M059J (cell line): ENCODE data around the gene SORCS2. TPM values are rescaled to one million over a fixed set of nuclear protein-coding genes. Genes with fewer than 3 reads are reported as not detected.

ENCODE experiments used
- DNase-seq: peaks from one replicate; pipeline ENCODE4 v3.0.0-alpha.2; 2012; ENCODE audit warnings: low read depth
- total RNA-seq: library from RNA; depleted of rRNA; stranded (reverse); fragments of >200 nt; shearing (Covaris generic); gene quantifications from 2 replicates; pipeline ENCODE4 v1.2.3, GENCODE V29; 2014

The SORCS2 gene
- total RNA-seq, 1 experiment from 2014 or later, result 0.02 TPM

GRCh38 chr4:7186031-7186430, 6.3 kb upstream of the SORCS2 start:
- no peak for DNase-seq

GRCh38 chr4:7186516-7187167, 5.7 kb upstream of the SORCS2 start:
- DNase-seq, result no peak

DNA sequence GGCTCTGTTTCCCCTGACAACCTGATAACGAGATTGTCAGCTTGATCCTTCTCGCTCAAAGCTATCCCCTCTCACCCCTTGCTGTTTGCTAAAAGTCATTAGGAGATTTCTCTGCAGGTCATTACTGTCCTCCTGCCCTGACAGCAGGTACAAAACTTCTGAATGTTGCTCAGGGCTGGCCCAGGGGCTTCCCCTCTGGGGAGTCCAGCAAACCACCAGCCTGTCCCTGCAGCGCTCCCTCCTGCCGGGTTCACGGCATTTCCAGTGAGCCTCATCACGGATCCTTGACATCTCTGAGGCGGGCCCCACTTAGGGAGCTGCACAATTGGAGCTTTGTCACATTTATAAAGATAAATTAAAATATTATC, 5.2 kb upstream of the SORCS2 start:
- DNase-seq, result no peak

GRCh38 chr4:7187691-7188090, 4.6 kb upstream of the SORCS2 start:
- no peak for DNase-seq

GRCh38 chr4:7189066-7189465, 3.3 kb upstream of the SORCS2 start:
- no peak for DNase-seq

DNA sequence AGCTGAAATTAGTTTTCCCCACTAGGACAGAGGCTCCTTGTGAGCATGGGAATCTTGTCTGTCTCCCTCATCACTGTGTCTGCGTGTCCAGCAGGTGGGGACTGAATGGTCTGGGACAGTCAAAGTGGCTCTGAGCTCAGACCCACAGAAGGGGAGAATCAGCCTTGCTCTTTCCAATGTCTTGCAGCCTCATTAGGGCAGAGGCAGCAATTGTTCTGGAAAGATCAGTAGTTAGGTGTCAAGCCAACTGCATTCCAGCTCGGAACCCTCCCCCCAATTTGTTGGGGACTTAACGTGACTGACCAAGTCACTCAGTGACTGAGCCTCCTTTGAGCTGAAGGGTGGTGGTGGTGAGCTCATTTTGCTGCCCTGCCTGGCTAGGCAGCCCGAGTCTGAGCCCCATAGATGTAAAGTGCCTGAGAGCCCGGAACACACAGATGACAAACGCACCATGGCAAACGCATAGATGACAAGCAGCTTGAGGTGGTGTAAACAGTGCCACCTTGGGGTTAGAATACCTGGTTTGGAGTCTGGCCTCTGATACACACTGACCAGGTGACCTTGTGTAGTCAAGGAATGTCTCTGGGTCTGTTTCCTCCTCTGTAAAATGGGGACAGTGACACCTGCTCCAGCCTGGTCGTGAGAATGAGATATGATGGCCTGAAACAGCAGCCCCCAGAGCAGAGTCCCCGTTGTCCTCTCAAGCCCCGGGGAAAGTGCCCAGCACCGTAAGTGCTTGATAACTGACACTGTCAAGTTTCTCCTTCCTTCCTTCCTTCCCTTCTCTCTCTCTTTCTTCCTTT, 2.7 kb upstream of the SORCS2 start:
- no peak for DNase-seq

DNA sequence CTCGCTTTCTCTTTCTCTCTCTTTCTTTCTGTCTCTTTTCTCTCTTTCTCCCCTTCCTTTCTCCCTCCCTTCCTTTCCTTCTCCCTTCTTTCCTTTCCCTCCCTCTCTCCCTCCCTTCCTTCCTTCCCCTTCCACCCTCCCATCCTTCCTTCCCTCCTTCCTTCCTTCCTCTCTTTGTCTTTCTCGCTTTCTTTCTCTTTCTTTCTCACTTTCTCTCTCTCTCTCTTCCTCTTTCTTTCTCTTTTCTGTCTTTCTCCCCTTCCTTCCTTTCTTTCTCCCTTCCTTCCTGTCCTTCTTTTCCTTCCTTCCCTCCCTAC, 2.1 kb upstream of the SORCS2 start:
- DNase-seq, result no peak

DNA sequence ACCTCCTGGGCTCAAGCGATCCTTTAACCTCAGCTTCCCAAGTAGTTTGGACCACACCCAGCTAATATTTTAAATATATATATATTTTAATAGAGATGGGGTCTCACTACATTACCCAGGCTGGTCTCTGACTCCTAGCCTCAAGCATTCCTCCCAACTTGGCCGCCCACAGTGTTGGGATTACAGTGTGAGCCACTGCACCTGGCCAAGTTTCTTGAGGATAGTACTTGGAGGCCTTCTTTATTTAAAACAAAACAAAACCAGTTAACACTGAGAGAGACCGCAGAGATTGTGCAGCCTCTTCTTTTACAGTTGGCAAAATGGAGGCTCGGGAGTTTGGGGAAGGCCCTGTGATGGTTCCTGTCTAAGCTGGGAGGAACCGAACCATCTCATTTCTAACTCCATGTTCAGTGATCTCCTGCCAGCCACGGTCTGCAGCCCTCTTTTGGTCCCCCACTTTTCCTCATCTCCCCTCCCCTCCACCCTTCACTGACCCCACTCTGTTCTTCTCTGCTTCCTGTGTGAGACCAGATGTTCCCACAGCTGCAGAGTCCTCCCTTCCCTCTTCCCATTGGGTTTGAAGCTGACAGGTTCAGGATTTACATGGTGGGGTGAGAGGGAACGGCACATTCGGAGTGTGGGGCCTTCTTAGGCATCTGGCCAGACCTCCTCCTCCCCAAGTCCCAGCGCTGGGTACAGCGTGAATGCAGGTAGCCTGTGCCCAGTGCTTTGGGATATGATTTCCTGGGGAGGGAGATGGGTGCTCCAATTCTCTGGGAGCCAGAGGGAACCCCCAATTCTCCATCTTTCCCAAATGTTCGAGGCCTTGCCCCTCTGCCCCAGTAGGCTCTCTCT, 1.4 kb upstream of the SORCS2 start:
- DNase-seq, result no peak

- DNase-seq, result no peak
These were observed 639 bp upstream of the SORCS2 start for GRCh38 chr4:7191546-7192251.

GRCh38 chr4:7193030-7193958, 956 bp downstream of the SORCS2 start:
- no peak for DNase-seq

- DNase-seq, result no peak
These were observed 2.2 kb downstream of the SORCS2 start for GRCh38 chr4:7194251-7195140.

DNA sequence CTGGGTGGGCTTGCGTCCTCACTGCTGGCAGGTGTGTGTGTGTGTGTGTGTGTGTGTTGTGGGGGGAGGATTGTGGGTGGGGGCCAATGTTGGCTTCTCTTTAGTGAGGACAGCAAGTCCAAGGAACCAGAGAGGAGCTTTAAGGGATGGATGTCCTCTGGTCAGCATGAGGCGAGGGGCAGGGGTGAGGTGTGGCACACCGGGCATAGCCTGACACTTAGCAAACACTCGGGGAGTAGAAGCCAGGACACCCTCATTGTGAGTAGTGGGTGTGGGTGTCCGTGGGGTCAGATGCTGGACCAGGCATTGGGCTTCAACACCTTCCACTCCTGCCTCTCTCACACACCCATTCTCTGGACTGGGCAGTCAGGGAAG, 2.8 kb downstream of the SORCS2 start:
- no peak for DNase-seq

DNA sequence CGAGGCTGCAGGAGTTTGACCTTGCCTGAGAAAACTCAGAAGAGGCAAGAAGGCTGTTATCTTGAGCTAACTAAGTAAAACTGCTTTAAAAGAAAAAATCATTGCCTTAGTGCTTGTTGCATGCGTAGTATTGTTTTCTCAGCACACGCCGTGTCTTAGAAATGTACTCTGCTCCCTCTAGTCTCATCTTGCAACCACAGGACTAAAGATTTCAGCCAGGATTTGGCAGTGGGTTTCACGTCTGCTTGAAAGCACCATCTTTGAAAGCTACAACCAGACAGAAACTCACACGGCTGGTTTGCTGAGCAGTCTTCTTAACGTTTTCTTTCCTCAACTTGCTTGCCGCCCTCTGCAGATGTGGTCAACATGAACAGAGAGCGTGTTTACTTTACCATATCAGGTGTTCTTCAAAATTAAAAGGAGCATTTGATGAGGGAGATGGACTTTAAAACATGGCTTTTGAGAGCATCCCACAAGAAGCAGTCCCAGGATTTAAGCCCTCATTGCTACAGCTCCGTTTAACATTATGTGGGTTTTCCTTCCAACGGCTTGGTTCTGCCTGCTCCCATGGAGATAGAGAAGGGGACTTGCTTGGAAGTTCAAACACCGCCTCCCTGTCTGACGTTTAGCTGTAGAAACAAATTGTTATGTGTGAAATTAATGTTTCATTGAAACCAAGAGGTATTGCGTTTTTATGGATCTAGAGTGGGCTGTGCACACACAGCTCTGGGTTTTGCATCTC, 3.4 kb downstream of the SORCS2 start:
- DNase-seq, result no peak

- no peak for DNase-seq
These were observed 3.9 kb downstream of the SORCS2 start for GRCh38 chr4:7196288-7196651.

GRCh38 chr4:7196736-7197135, 4.4 kb downstream of the SORCS2 start:
- DNase-seq, result no peak

GRCh38 chr4:7197910-7198309, 5.6 kb downstream of the SORCS2 start:
- no peak for DNase-seq

DNA sequence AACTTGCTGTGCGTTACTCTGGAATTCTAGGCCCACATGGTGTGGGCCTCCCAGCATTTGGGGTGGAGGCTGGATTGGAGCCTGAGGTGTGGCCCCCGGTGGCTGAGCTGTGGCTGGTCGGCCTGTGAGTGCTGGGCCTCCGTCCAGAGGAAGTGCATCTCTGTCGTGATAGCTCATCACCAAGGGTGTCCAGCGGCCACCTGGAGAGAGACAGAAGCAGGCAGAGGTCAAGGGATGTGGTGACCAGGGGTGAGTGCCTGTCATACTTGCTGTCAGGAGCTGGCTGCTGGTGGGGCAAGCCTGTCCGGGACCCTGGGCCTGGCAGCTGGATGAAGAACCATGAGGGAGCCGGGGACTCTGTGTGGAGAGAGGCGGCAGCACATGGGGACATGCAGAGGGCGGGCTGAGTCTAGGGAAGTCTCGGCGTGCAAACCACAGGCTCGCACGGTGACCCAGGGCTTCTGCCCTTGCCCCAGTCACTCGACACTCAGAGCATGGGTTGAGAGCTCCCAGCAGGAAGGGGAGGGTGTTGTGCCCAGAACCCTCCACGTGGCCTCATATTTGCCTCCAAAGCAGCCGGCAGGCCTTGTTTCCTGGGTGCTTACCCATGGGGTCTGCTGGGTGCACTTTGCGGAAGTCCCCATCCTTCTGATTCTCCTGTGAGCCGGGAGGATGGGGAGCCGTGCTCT, 6.2 kb downstream of the SORCS2 start:
- no peak for DNase-seq

- DNase-seq, result no peak
These were observed 6.9 kb downstream of the SORCS2 start for GRCh38 chr4:7199129-7199725.
